ENCODE data around the gene ABCA4. TPM values are rescaled to one million over a fixed set of nuclear protein-coding genes. Genes with fewer than 3 reads are reported as not detected.

The ABCA4 gene
- total RNA-seq, 1 donor from 2014 or later, result 51.7 TPM

DNA sequence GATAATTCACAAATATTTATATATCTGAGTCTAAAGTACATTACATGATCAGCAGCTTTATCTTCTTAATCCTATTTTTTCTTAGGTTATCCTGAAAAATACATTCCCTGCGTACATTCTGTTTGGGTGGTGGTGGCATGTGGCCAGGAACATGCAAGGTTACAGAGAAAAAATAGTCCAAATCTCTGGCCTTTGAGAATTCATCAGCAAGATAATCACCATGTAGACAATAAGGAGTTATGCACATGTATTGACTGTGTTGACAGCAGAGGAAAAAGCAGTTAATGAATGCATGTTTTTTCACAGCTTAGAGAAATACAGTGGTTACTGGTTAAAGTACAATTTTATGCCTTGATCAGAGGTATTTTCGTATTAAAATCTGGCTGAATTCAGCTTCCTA, 49.0 kb downstream of the ABCA4 start:
- Mint-ChIP-seq H3K4me1 (ENCODE audit: unreplicated experiment) (peaks cover 68% of the 10 kb centered on the region), H3K36me3 (ENCODE audit: low read depth, unreplicated experiment) (peaks cover 12% of the 10 kb centered on the region), H3K27me3 (ENCODE audit: unreplicated experiment) (peaks cover 4% of the 10 kb centered on the region), H3K9me3 (ENCODE audit: unreplicated experiment) (no peaks in the 10 kb centered on the region), H3K27ac (ENCODE audit: unreplicated experiment) (peak overlapping the region; percentile 70), H3K4me3 (ENCODE audit: unreplicated experiment) (no peak overlapping the region)
- TF ChIP-seq CTCF (IDR thresholded peaks at IDR 0.05; ENCODE audit: unreplicated experiment), result no peak
- no peak for DNase-seq (ENCODE audit: low spot score)

DNA sequence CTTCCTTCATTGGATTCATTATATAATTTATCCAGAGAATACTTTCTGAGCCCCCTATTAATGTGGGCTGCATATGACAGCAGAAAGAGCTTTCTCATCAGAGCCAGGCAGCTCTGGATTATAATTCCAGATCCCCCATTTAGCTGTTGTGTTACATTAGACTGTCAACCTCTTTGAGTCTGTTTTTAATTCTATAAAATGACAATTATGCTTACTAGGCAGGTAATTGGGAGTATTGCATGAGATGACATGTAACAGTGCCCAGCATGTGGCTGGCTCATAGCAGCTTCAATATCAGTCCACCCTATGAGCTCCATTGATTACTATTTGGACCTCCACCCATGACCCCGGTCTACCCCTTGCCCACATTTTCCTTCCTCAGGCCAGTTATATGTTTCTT, 49.6 kb downstream of the ABCA4 start:
- DNase-seq (ENCODE audit: low spot score), result no peak
- H3K27ac Mint-ChIP-seq (ENCODE audit: unreplicated experiment), result peak overlapping the region; percentile 70
- peaks cover 64% of the 10 kb centered on the region for H3K4me1 Mint-ChIP-seq (ENCODE audit: unreplicated experiment)
- TF ChIP-seq CTCF (IDR thresholded peaks at IDR 0.05; ENCODE audit: unreplicated experiment), result no peak
- peaks cover 9% of the 10 kb centered on the region for H3K36me3 Mint-ChIP-seq (ENCODE audit: low read depth, unreplicated experiment)
- H3K4me3 Mint-ChIP-seq (ENCODE audit: unreplicated experiment), result no peak overlapping the region
- H3K27me3 Mint-ChIP-seq (ENCODE audit: unreplicated experiment), result peaks cover 2% of the 10 kb centered on the region
- H3K9me3 Mint-ChIP-seq (ENCODE audit: unreplicated experiment), result no peaks in the 10 kb centered on the region

GRCh38 chr1:94070865-94071264, 50.1 kb downstream of the ABCA4 start:
- peaks cover 2% of the 10 kb centered on the region for H3K27me3 Mint-ChIP-seq (ENCODE audit: unreplicated experiment)
- DNase-seq (ENCODE audit: low spot score), result no peak
- H3K27ac Mint-ChIP-seq (ENCODE audit: unreplicated experiment), result peak overlapping the region; percentile 89
- no peak for TF ChIP-seq CTCF (IDR thresholded peaks at IDR 0.05; ENCODE audit: unreplicated experiment)
- H3K4me1 Mint-ChIP-seq (ENCODE audit: unreplicated experiment), result peaks cover 63% of the 10 kb centered on the region
- no peak overlapping the region for H3K4me3 Mint-ChIP-seq (ENCODE audit: unreplicated experiment)
- H3K36me3 Mint-ChIP-seq (ENCODE audit: low read depth, unreplicated experiment), result peaks cover 6% of the 10 kb centered on the region
- H3K9me3 Mint-ChIP-seq (ENCODE audit: unreplicated experiment), result no peaks in the 10 kb centered on the region

- no peak for DNase-seq (ENCODE audit: low spot score)
- TF ChIP-seq CTCF (IDR thresholded peaks at IDR 0.05; ENCODE audit: unreplicated experiment), result no peak
- Mint-ChIP-seq H3K36me3 (ENCODE audit: low read depth, unreplicated experiment) (peaks cover 6% of the 10 kb centered on the region), H3K27me3 (ENCODE audit: unreplicated experiment) (peaks cover 2% of the 10 kb centered on the region), H3K4me3 (ENCODE audit: unreplicated experiment) (peak overlapping the region; percentile 59), H3K27ac (ENCODE audit: unreplicated experiment) (peak overlapping the region; percentile 89), H3K9me3 (ENCODE audit: unreplicated experiment) (no peaks in the 10 kb centered on the region), H3K4me1 (ENCODE audit: unreplicated experiment) (peaks cover 70% of the 10 kb centered on the region)
These were observed 51.0 kb downstream of the ABCA4 start for GRCh38 chr1:94069919-94070285.

GRCh38 chr1:94068999-94069918, 51.7 kb downstream of the ABCA4 start:
- H3K9me3 Mint-ChIP-seq (ENCODE audit: unreplicated experiment), result no peaks in the 10 kb centered on the region
- H3K27me3 Mint-ChIP-seq (ENCODE audit: unreplicated experiment), result peaks cover 2% of the 10 kb centered on the region
- peak; percentile 43 for DNase-seq (ENCODE audit: low spot score)
- H3K4me1 Mint-ChIP-seq (ENCODE audit: unreplicated experiment), result peaks cover 76% of the 10 kb centered on the region
- peaks cover 6% of the 10 kb centered on the region for H3K36me3 Mint-ChIP-seq (ENCODE audit: low read depth, unreplicated experiment)
- H3K27ac Mint-ChIP-seq (ENCODE audit: unreplicated experiment), result peak overlapping the region; percentile 89
- TF ChIP-seq CTCF (IDR thresholded peaks at IDR 0.05; ENCODE audit: unreplicated experiment), result no peak
- H3K4me3 Mint-ChIP-seq (ENCODE audit: unreplicated experiment), result no peak overlapping the region

All from endothelial cell (in vitro differentiated cells).